Neural progenitor cell (in vitro differentiated cells): ENCODE results near the gene SLC25A12.

ENCODE experiments used
- CTCF ChIP-seq: fragments of 200-600 bp; sonication (generic); IDR thresholded peaks from 2 replicates; pipeline ENCODE4 v1.5.1; 2017; ENCODE audit warnings: antibody characterized with exemption, mild to moderate bottlenecking
- EZH2 ChIP-seq: fragments of 200-600 bp; sonication (generic); IDR thresholded peaks from 2 replicates; pipeline ENCODE4 v1.6.1; 2017; ENCODE audit warnings: antibody characterized with exemption, mild to moderate bottlenecking, moderate library complexity

GRCh38 chr2:171793691-171794678, 100.1 kb downstream of the SLC25A12 start:
- TF ChIP-seq CTCF (no peak), EZH2 (no peak)
